Naive thymus-derived CD4-positive, alpha-beta T cell (primary cell): Measurements from ENCODE around the gene CKB. TPM values are rescaled to one million over a fixed set of nuclear protein-coding genes. Genes with fewer than 3 reads are reported as not detected.

Experiments
- ATAC-seq: fragments of 150-1000 bp; cut with Tn5 transposase; 2 replicates; pipeline ENCODE4 v1.10.0; 2021; ENCODE audit warnings: mild to moderate bottlenecking, moderate library complexity
- CTCF ChIA-PET: fragments of 350-600 bp; sonication (Branson Sonifier 250); formaldehyde crosslinking; loops from one replicate; lab custom pipeline; 2021; ENCODE audit warnings: antibody characterized with exemption; lab: Charles Lee
- POLR2A ChIA-PET: fragments of 350-600 bp; sonication (Branson Sonifier 250); formaldehyde crosslinking; loops from one replicate; lab custom pipeline; 2021; ENCODE audit warnings: antibody characterized with exemption, inconsistent platforms; lab: Charles Lee
- DNase-seq, 9 donors: peaks; one replicate each; pipeline versions ENCODE4 v3.0.0 to v3.0.0-alpha.2; 2020 to 2022; ENCODE audit warnings: mixed read lengths in 1 of 9
- H3K27ac ChIP-seq: one replicate; pipeline ENCODE4 v1.7.0; 2013; ENCODE audit warnings: mild to moderate bottlenecking, low read depth, low read length, moderate library complexity
- H3K27me3 ChIP-seq, 2 donors: one replicate each; pipeline ENCODE4 v1.7.0; 2013; ENCODE audit warnings: low read length in 2 of 2, mild to moderate bottlenecking in 2 of 2, moderate library complexity in 2 of 2; ENCODE audit not compliant: control insufficient read depth in 2 of 2, insufficient read depth in 2 of 2
- H3K36me3 ChIP-seq, 3 experiments: 1 replicate in 2 of 3; 2 replicates in 1 of 3; pipeline ENCODE4 v1.7.0; 2013; ENCODE audit warnings: low read length in 3 of 3, mild to moderate bottlenecking in 3 of 3, moderate library complexity in 1 of 3; ENCODE audit not compliant: insufficient read depth in 3 of 3, control insufficient read depth in 2 of 3
- H3K4me1 ChIP-seq, 2 donors: one replicate each; pipeline ENCODE4 v1.7.0; 2013; ENCODE audit warnings: low read length in 2 of 2, mild to moderate bottlenecking in 2 of 2, moderate library complexity in 1 of 2; ENCODE audit not compliant: control insufficient read depth in 2 of 2, insufficient read depth in 2 of 2
- H3K4me3 ChIP-seq: 2 replicates; pipeline ENCODE4 v1.7.0; 2013; ENCODE audit warnings: mild to moderate bottlenecking, low read length
- H3K9me3 ChIP-seq, 3 experiments: 1 replicate in 2 of 3; 2 replicates in 1 of 3; pipeline ENCODE4 v1.7.0; 2013; ENCODE audit warnings: low read length in 3 of 3; ENCODE audit not compliant: control insufficient read depth in 2 of 3
- H3K27ac Mint-ChIP-seq, 9 donors: one replicate each; pipeline ENCODE4 v1.8.0; 2020 to 2022; ENCODE audit warnings: mixed read lengths in 9 of 9, mild to moderate bottlenecking in 8 of 9, moderate library complexity in 5 of 9, inconsistent platforms in 2 of 9
- H3K27me3 Mint-ChIP-seq, 5 donors: one replicate each; pipeline ENCODE4 v1.8.0; 2021 to 2022; ENCODE audit warnings: mixed read lengths in 5 of 5, mild to moderate bottlenecking in 1 of 5
- H3K36me3 Mint-ChIP-seq, 5 donors: one replicate each; pipeline ENCODE4 v1.8.0; 2020 to 2022; ENCODE audit warnings: mixed read lengths in 5 of 5, mild to moderate bottlenecking in 3 of 5, inconsistent platforms in 1 of 5
- H3K4me1 Mint-ChIP-seq, 7 donors: one replicate each; pipeline ENCODE4 v1.8.0; 2020 to 2022; ENCODE audit warnings: mixed read lengths in 7 of 7, mild to moderate bottlenecking in 3 of 7, inconsistent platforms in 1 of 7
- H3K4me3 Mint-ChIP-seq, 10 donors: one replicate each; pipeline ENCODE4 v1.8.0; 2020 to 2022; ENCODE audit warnings: mild to moderate bottlenecking in 10 of 10, mixed read lengths in 10 of 10, moderate library complexity in 6 of 10, inconsistent platforms in 2 of 10
- H3K9me3 Mint-ChIP-seq, 11 donors: one replicate each; pipeline ENCODE4 v1.8.0; 2020 to 2022; ENCODE audit warnings: mixed read lengths in 11 of 11, mild to moderate bottlenecking in 4 of 11, inconsistent platforms in 1 of 11, moderate library complexity in 1 of 11
- intact Hi-C, 2 donors: fragments of 100-400 bp; cut with micrococcal nuclease; formaldehyde crosslinking; loops; one replicate each; pipeline ENCODE4 v1.15.1; 2023
- polyA plus RNA-seq, 2 donors: library from polyadenylated mRNA; unstranded; fragments of 300-500 nt; fragmentation: Illumina TruSeq; gene quantifications; one replicate each; pipeline ENCODE4 v1.2.3, GENCODE V29; 2021
- total RNA-seq, 6 experiments: library from RNA in 5 of 6; stranded (reverse) in 5 of 6; gene quantifications; 1 replicate in 5 of 6; 2 replicates in 1 of 6; pipeline ENCODE4 v1.2.3 and lab custom pipeline; 2021 to 2026

Gene CKB
- total and polyA plus RNA-seq, 7 experiments from 2014 or later = 0.40 to 19.8 (median 2.2) TPM; not detected in 1

DNA sequence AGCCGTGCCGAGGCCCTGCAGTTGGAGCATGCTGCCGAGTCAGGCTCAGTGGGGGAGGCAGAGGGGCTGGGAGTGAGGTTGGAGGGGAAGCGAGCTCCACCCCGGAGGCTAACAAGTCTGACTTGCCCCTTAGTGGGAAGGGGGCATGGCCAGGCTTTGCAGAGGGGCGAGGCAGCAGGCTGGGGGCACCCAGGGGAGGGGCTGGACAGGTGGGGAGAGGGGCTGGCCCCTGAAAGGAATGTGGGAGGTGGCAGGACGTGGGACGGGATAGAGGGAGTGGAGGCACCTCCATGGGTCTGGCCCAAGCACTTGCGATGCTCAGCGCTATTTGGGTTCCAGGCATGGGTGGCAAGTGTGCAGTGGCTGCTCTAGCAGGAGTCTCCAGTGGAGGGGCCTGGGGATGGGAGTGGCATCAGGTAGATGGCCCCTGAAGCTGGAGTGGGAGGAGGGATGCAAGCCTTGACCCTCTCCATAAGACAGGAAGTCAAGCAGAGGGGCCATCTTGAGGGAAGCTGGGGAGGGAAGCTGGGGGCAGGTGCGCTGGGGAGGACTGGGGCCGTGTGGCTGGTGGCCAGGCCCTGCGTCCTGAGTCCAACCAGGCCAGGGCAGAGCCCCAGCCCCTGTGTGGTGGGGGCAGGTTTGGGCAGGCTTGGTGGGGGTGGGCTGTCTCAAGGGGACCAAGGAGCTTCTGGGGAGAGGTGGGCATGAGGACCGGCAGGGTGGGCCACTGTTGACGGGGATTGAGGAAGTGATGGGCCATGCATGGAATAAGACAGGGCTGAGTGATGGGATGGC is 9.0 kb upstream of the CKB start:
- Histone ChIP-seq H3K27me3 (no peaks in the 10 kb centered on the region), H3K4me1 (peaks cover 19 to 21% of the 10 kb centered on the region in 2 donors), H3K36me3 (peaks cover 0 to 52% (median 0%) of the 10 kb centered on the region in 3 experiments), H3K9me3 (no peaks in the 10 kb centered on the region), H3K4me3 (no peak overlapping the region), H3K27ac (no peak overlapping the region)
- Mint-ChIP-seq H3K4me3 (peak overlapping the region in 8 of 10 donors; percentile 6 to 95 (median 42)), H3K9me3 (peaks cover 0 to 2% (median 0%) of the 10 kb centered on the region in 11 donors), H3K4me1 (peaks cover 30 to 34% (median 32%) of the 10 kb centered on the region in 7 donors), H3K27me3 (no peaks in the 10 kb centered on the region), H3K27ac (peak overlapping the region in 3 of 9 donors; percentile 26 to 74 (median 28)), H3K36me3 (no peaks in the 10 kb centered on the region)
- no peak for DNase-seq
- POLR2A ChIA-PET = interaction anchor here (0.6 to 2.4 kb wide), 4 partner anchors 13 to 379 kb away, joined by 3 to 15 read pairs (median 3); partner anchors contain the start of gene EIF5
- CTCF ChIA-PET = no interaction called here
- no peak for ATAC-seq
- intact Hi-C loops = no loop called here

DNA sequence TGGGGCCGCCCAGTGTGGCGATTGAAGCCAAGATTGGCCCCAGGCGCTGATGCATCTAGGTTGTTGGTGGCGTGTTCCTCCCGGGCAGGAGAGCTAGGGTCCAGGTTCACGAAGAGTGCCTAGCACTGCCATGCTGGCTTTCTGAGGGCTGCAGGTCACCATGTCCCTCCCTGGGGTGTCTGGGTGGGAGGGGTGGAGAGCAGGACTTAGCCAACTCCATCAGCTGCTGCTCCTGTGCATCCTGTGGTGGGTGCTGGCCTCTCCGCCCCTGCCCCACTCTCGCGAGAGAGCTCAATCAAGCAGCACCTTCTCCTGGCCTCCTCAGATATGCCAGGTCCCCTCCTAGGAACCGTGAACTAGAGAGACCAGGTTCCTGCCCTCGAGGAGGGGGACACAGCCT is 8.2 kb upstream of the CKB start:
- no peak for ATAC-seq
- peaks cover 0 to 2% (median 0%) of the 10 kb centered on the region in 11 donors for H3K9me3 Mint-ChIP-seq
- no peaks in the 10 kb centered on the region for H3K9me3 ChIP-seq
- peak overlapping the region in 3 of 9 donors; percentile 94 to 96 (median 95) for H3K27ac Mint-ChIP-seq
- H3K36me3 Mint-ChIP-seq = no peaks in the 10 kb centered on the region
- no peak overlapping the region for H3K4me3 ChIP-seq
- H3K36me3 ChIP-seq = peaks cover 0 to 50% (median 0%) of the 10 kb centered on the region in 3 experiments
- no peak for DNase-seq
- H3K4me1 Mint-ChIP-seq = peaks cover 30 to 35% (median 33%) of the 10 kb centered on the region in 7 donors
- H3K4me1 ChIP-seq = peaks cover 19 to 21% of the 10 kb centered on the region in 2 donors
- H3K27me3 Mint-ChIP-seq = peaks cover 0 to 1% (median 0%) of the 10 kb centered on the region in 5 donors
- no peaks in the 10 kb centered on the region for H3K27me3 ChIP-seq
- POLR2A ChIA-PET = interaction anchor here (0.8 to 2.4 kb wide), 4 partner anchors 12 to 196 kb away, joined by 3 to 15 read pairs (median 4); partner anchors contain the start of genes BAG5, COA8 and EIF5
- H3K4me3 Mint-ChIP-seq = peak overlapping the region; percentile 89 to 97 (median 95)
- CTCF ChIA-PET = interaction anchor here (1.4 kb wide), 1 partner anchor 12 kb away, joined by 5 read pairs; no protein-coding TSS in a partner anchor
- intact Hi-C loops = no loop called here
- H3K27ac ChIP-seq = no peak overlapping the region

DNA sequence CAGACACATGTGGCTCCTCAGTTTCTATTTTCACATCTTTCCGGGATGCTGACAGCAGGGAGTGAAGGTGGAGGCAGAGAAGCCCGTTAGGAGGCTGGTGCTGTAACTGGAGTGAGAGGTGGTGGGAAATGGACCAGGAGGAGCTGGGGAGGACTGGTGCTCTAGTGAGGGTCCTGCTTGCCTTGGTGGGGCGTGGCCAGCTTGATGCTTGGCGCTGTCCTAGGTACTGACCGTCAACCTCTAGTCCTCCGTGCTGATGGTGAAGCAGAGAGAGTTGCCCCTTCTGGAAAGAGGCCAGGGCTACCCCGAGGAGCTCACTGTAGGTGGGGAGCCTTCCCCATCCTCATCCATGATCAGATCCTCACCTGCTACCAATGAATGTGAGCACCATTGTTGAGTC is 7.8 kb upstream of the CKB start:
- Mint-ChIP-seq H3K4me3 (peak overlapping the region; percentile 89 to 97 (median 95)), H3K36me3 (no peaks in the 10 kb centered on the region), H3K4me1 (peaks cover 30 to 39% (median 34%) of the 10 kb centered on the region in 7 donors), H3K27ac (peak overlapping the region in 6 of 9 donors; percentile 48 to 97 (median 94)), H3K9me3 (peaks cover 0 to 2% (median 0%) of the 10 kb centered on the region in 11 donors), H3K27me3 (peaks cover 0 to 6% (median 0%) of the 10 kb centered on the region in 5 donors)
- H3K4me1 ChIP-seq = peaks cover 19 to 21% of the 10 kb centered on the region in 2 donors
- POLR2A ChIA-PET = interaction anchor here (0.5 to 2.4 kb wide), 9 partner anchors 12 to 196 kb away, joined by 3 to 15 read pairs (median 3); partner anchors contain the start of genes BAG5, COA8 and EIF5
- DNase-seq (no peak), ATAC-seq (no peak)
- H3K4me3 ChIP-seq = no peak overlapping the region
- intact Hi-C loops = no loop called here
- H3K9me3 ChIP-seq = no peaks in the 10 kb centered on the region
- peaks cover 0 to 46% (median 0%) of the 10 kb centered on the region in 3 experiments for H3K36me3 ChIP-seq
- peak overlapping the region; percentile 81 for H3K27ac ChIP-seq
- CTCF ChIA-PET = interaction anchor here (1.4 to 1.8 kb wide), 2 partner anchors 12 to 16 kb away, joined by 5 to 12 read pairs; no protein-coding TSS in a partner anchor
- H3K27me3 ChIP-seq = no peaks in the 10 kb centered on the region

GRCh38 chr14:103529383-103530365 is 7.0 kb upstream of the CKB start:
- H3K4me1 Mint-ChIP-seq = peaks cover 30 to 39% (median 35%) of the 10 kb centered on the region in 7 donors
- Histone ChIP-seq H3K4me1 (peaks cover 19 to 21% of the 10 kb centered on the region in 2 donors), H3K27me3 (no peaks in the 10 kb centered on the region), H3K27ac (peak overlapping the region; percentile 81), H3K9me3 (no peaks in the 10 kb centered on the region), H3K4me3 (peak overlapping the region; percentile 96), H3K36me3 (peaks cover 0 to 39% (median 0%) of the 10 kb centered on the region in 3 experiments)
- peak overlapping the region; percentile 91 to 98 (median 95) for H3K27ac Mint-ChIP-seq
- DNase-seq (no peak), ATAC-seq (no peak)
- H3K9me3 Mint-ChIP-seq = peaks cover 0 to 2% (median 0%) of the 10 kb centered on the region in 11 donors
- peaks cover 0 to 12% (median 0%) of the 10 kb centered on the region in 5 donors for H3K27me3 Mint-ChIP-seq
- ChIA-PET POLR2A (interaction anchor here (0.5 to 2.4 kb wide), 7 partner anchors 11 to 195 kb away, joined by 3 to 15 read pairs (median 4); partner anchors contain the start of genes BAG5, COA8 and EIF5), CTCF (interaction anchor here (1.4 to 1.8 kb wide), 2 partner anchors 11 to 17 kb away, joined by 5 to 12 read pairs; no protein-coding TSS in a partner anchor)
- intact Hi-C loops = loop anchor here (1.0 to 5.0 kb wide), 6 partner anchors 8 to 393 kb away; partner anchors contain the start of genes BAG5 (in 2 of the 2), COA8 (in 2 of the 2), EIF5 (in 1 of the 2) and KLC1 (in 1 of the 2)
- H3K36me3 Mint-ChIP-seq = no peaks in the 10 kb centered on the region
- H3K4me3 Mint-ChIP-seq = peak overlapping the region; percentile 89 to 97 (median 95)

GRCh38 chr14:103528587-103529382 is 6.2 kb upstream of the CKB start, which contains the start of gene TRMT61A:
Gene TRMT61A (plus strand): TSS chr14:103529196. CDS start chr14:103529979, 783 bp downstream.
- Mint-ChIP-seq H3K36me3 (no peaks in the 10 kb centered on the region), H3K4me3 (peak within 1 kb of the TSS; percentile 89 to 97 (median 95)), H3K4me1 (peaks cover 30 to 39% (median 35%) of the 10 kb centered on the region in 7 donors), H3K27me3 (peaks cover 0 to 21% (median 1%) of the 10 kb centered on the region in 5 donors), H3K9me3 (peaks cover 0 to 2% (median 0%) of the 10 kb centered on the region in 11 donors), H3K27ac (peak within 1 kb of the TSS; percentile 91 to 98 (median 96))
- CTCF ChIA-PET = interaction anchor here (1.8 kb wide), 1 partner anchor 18 kb away, joined by 12 read pairs; no protein-coding TSS in a partner anchor
- intact Hi-C loops = loop anchor here (1.0 to 5.0 kb wide), 6 partner anchors 7 to 394 kb away; partner anchors contain the start of genes BAG5 (in 2 of the 2), COA8 (in 2 of the 2), EIF5 (in 1 of the 2) and KLC1 (in 1 of the 2)
- POLR2A ChIA-PET = interaction anchor here (0.7 to 2.4 kb wide), 5 partner anchors 10 to 194 kb away, joined by 3 to 15 read pairs (median 4); partner anchors contain the start of genes BAG5, COA8 and EIF5
- peak; percentile 85 for ATAC-seq
- H3K27me3 ChIP-seq = no peaks in the 10 kb centered on the region
- peaks cover 0 to 30% (median 0%) of the 10 kb centered on the region in 3 experiments for H3K36me3 ChIP-seq
- H3K4me1 ChIP-seq = peaks cover 19 to 21% of the 10 kb centered on the region in 2 donors
- DNase-seq = peak; percentile 58 to 80 (median 74)
- peak within 1 kb of the TSS; percentile 96 for H3K4me3 ChIP-seq
- H3K9me3 ChIP-seq = no peaks in the 10 kb centered on the region
- peak within 1 kb of the TSS; percentile 81 for H3K27ac ChIP-seq
